SK-N-SH (cell line): ENCODE data around the gene PARP16. TPM values are rescaled to one million over a fixed set of nuclear protein-coding genes. Genes with fewer than 3 reads are reported as not detected.

Experiments used
- CTCF ChIA-PET: fragments of 300-600, 350-600 bp; formaldehyde crosslinking; extraction: SDS; loops from one replicate; lab custom pipeline; 2021; lab: Yijun Ruan, JAX
- POLR2A ChIA-PET: fragments of 350-600 bp; sonication (Branson Sonifier 250); formaldehyde crosslinking; extraction: SDS; loops from one replicate; lab custom pipeline; 2020; ENCODE audit warnings: antibody characterized with exemption, inconsistent platforms; lab: Yijun Ruan, JAX
- DNase-seq: peaks from one replicate; pipeline ENCODE4 v3.0.0; 2012
- H2AFZ ChIP-seq: fragments of 200-600 bp; sonication (generic); 2 replicates; pipeline ENCODE4 v1.8.1; 2016; ENCODE audit warnings: antibody characterized with exemption, mild to moderate bottlenecking, low read depth
- H3F3A ChIP-seq: fragments of 200-600 bp; sonication (generic); replicated peaks from 2 replicates; pipeline ENCODE3; 2016; ENCODE audit warnings: antibody characterized with exemption, mild to moderate bottlenecking; ENCODE audit not compliant: insufficient read depth
- H3K27ac ChIP-seq, 2 experiments: fragments of 200-500 bp in 1 of 2; fragments of 200-600 bp in 1 of 2; sonication (Bioruptor generic) in 1 of 2; sonication (generic), shearing (Covaris generic) in 1 of 2; 2 replicates each; pipeline versions ENCODE4 v1.5.1 to v1.6.1; 2014 to 2016; ENCODE audit warnings: low read depth in 2 of 2, inconsistent platforms in 1 of 2, low read length in 1 of 2, mild to moderate bottlenecking in 1 of 2, mixed read lengths in 1 of 2
- H3K27me3 ChIP-seq: fragments of 200-600 bp; sonication (generic), shearing (Covaris generic); 2 replicates; pipeline ENCODE4 v1.6.1; 2016; ENCODE audit warnings: mixed run types; ENCODE audit not compliant: insufficient read depth
- H3K36me3 ChIP-seq, 2 experiments: fragments of 200-500 bp in 1 of 2; fragments of 200-600 bp in 1 of 2; sonication (Bioruptor generic) in 1 of 2; sonication (generic) in 1 of 2; replicated peaks in 1 of 2; 2 replicates each; pipeline versions ENCODE3 to v1.5.1; 2014 to 2016; ENCODE audit warnings: low read length in 1 of 2, mild to moderate bottlenecking in 1 of 2; ENCODE audit not compliant: insufficient read depth in 2 of 2, control insufficient read depth in 1 of 2
- H3K4me1 ChIP-seq, 2 experiments: fragments of 200-500 bp in 1 of 2; fragments of 200-600 bp in 1 of 2; sonication (Bioruptor generic) in 1 of 2; sonication (generic), shearing (Covaris generic) in 1 of 2; 2 replicates each; pipeline versions ENCODE4 v1.5.1 to v1.6.1; 2014 to 2016; ENCODE audit warnings: low read depth in 1 of 2, low read length in 1 of 2, mixed run types in 1 of 2; ENCODE audit not compliant: insufficient read depth in 2 of 2, control insufficient read depth in 1 of 2
- H3K4me2 ChIP-seq: fragments of 200-600 bp; sonication (generic), shearing (Covaris generic); 2 replicates; pipeline ENCODE4 v1.6.1; 2017; ENCODE audit warnings: mixed run types
- H3K4me3 ChIP-seq, 2 experiments: fragments of 200-500 bp in 1 of 2; fragments of 200-600 bp in 1 of 2; sonication (Bioruptor generic) in 1 of 2; sonication (generic), shearing (Covaris generic) in 1 of 2; 2 replicates each; pipeline versions ENCODE4 v1.5.1 to v1.8.1; 2014 to 2016; ENCODE audit warnings: low read depth in 2 of 2, inconsistent platforms in 1 of 2, low read length in 1 of 2, mild to moderate bottlenecking in 1 of 2, mixed read lengths in 1 of 2, moderate library complexity in 1 of 2
- H3K79me2 ChIP-seq: fragments of 200-600 bp; sonication (generic); 2 replicates; pipeline ENCODE4 v1.8.1; 2017; ENCODE audit warnings: mild to moderate bottlenecking; ENCODE audit not compliant: insufficient read depth
- H3K9ac ChIP-seq: fragments of 200-600 bp; sonication (generic); 2 replicates; pipeline ENCODE4 v1.6.1; 2017; ENCODE audit warnings: mixed run types
- H3K9me2 ChIP-seq: fragments of 200-600 bp; sonication (generic); 2 replicates; pipeline ENCODE4 v1.6.1; 2017; ENCODE audit warnings: mixed run types
- H3K9me3 ChIP-seq: fragments of 200-600 bp; sonication (generic); 2 replicates; pipeline ENCODE4 v1.6.1; 2017; ENCODE audit warnings: mixed run types, mild to moderate bottlenecking, moderate library complexity
- H4K20me1 ChIP-seq: fragments of 200-600 bp; sonication (generic); 2 replicates; pipeline ENCODE4 v1.6.1; 2017; ENCODE audit warnings: mild to moderate bottlenecking, mixed run types; ENCODE audit not compliant: insufficient read depth
- CHD2 ChIP-seq: fragments of 150-350 bp; IDR thresholded peaks from 2 replicates; pipeline ENCODE4 v1.6.1; 2018; ENCODE audit warnings: low read length; ENCODE audit not compliant: partially characterized antibody
- CTCF ChIP-seq: fragments of 200-600 bp; sonication (generic); IDR thresholded peaks from 2 replicates; pipeline ENCODE4 v1.6.1; 2017; ENCODE audit warnings: antibody characterized with exemption, mild to moderate bottlenecking, moderate library complexity
- EP300 ChIP-seq, 2 experiments: IDR thresholded peaks; 2 replicates each; pipeline versions ENCODE4 v1.4.0 to v1.6.1; 2012; ENCODE audit warnings: borderline replicate concordance in 1 of 2, low read depth in 1 of 2, low read length in 1 of 2
- EZH2phosphoT487 ChIP-seq: fragments of 200-600 bp; sonication (generic); IDR thresholded peaks from 2 replicates; pipeline ENCODE4 v1.6.1; 2017; ENCODE audit warnings: low read depth, mixed run types, mild to moderate bottlenecking, antibody characterized with exemption, moderate library complexity, borderline replicate concordance
- FOXJ3 ChIP-seq: sonication (generic); formaldehyde crosslinking; IDR thresholded peaks from 2 replicates; pipeline ENCODE4 v1.5.1; 2020; ENCODE audit warnings: mild to moderate bottlenecking, missing genetic modification reagents
- FOXM1 ChIP-seq: IDR thresholded peaks from 2 replicates; pipeline ENCODE4 v1.4.0; 2012; ENCODE audit warnings: low read depth, mild to moderate bottlenecking
- GABPA ChIP-seq: IDR thresholded peaks from 2 replicates; pipeline ENCODE4 v1.4.0; 2012; ENCODE audit warnings: low read depth, mild to moderate bottlenecking
- IRF3 ChIP-seq: fragments of 150-350 bp; IDR thresholded peaks from 2 replicates; pipeline ENCODE4 v1.6.1; 2016; ENCODE audit warnings: mild to moderate bottlenecking, low read depth, low read length
- JUND ChIP-seq: IDR thresholded peaks from 2 replicates; pipeline ENCODE4 v1.4.0; 2012
- MAX ChIP-seq: IDR thresholded peaks from 2 replicates; pipeline ENCODE4 v1.4.0; 2012; ENCODE audit warnings: low read depth
- MXI1 ChIP-seq: IDR thresholded peaks from 2 replicates; pipeline ENCODE4 v1.6.1; 2012; ENCODE audit warnings: mild to moderate bottlenecking, low read depth, low read length, improper control_type of control experiment
- NFIC ChIP-seq: IDR thresholded peaks from 2 replicates; pipeline ENCODE4 v1.4.0; 2012; ENCODE audit warnings: borderline replicate concordance
- NRF1 ChIP-seq: IDR thresholded peaks from 2 replicates; pipeline ENCODE4 v1.6.1; 2012; ENCODE audit warnings: low read depth, mild to moderate bottlenecking, low read length
- PBX3 ChIP-seq: IDR thresholded peaks from 2 replicates; pipeline ENCODE4; 2012
- RAD21 ChIP-seq: IDR thresholded peaks from 2 replicates; pipeline ENCODE4 v1.6.1; 2012; ENCODE audit warnings: mild to moderate bottlenecking, low read length
- RFX5 ChIP-seq: IDR thresholded peaks from 2 replicates; pipeline ENCODE4 v1.6.1; 2012; ENCODE audit warnings: mild to moderate bottlenecking, improper control_type of control experiment, low read length
- SMC3 ChIP-seq: IDR thresholded peaks from 2 replicates; pipeline ENCODE4 v1.6.1; 2012; ENCODE audit warnings: low read depth, low read length, improper control_type of control experiment
- TAF1 ChIP-seq: IDR thresholded peaks from 2 replicates; pipeline ENCODE4 v1.6.1; 2012; ENCODE audit warnings: low read depth, mild to moderate bottlenecking, low read length, moderate library complexity, borderline replicate concordance
- TCF12 ChIP-seq: IDR thresholded peaks from 2 replicates; pipeline ENCODE4 v1.4.0; 2012
- USF1 ChIP-seq: IDR thresholded peaks from 2 replicates; pipeline ENCODE4 v1.4.0; 2012; ENCODE audit warnings: low read depth, borderline replicate concordance
- USF2 ChIP-seq: fragments of 150-350 bp; IDR thresholded peaks from 2 replicates; pipeline ENCODE4 v1.6.1; 2017; ENCODE audit warnings: antibody characterized with exemption, low read length, low read depth, borderline replicate concordance
- YY1 ChIP-seq: IDR thresholded peaks from 2 replicates; pipeline ENCODE4 v1.4.0; 2012; ENCODE audit warnings: low read depth, mild to moderate bottlenecking
- WGBS: methylation state at CpG from one replicate; pipeline ENCODE4 v1.1.6; 2017; ENCODE audit warnings: low lambda C conversion rate; 5-methylcytosine and 5-hydroxymethylcytosine counted together
- polyA plus RNA-seq, 3 experiments: library from polyadenylated mRNA; depleted of rRNA; stranded (reverse); fragments of >200 nt; gene quantifications; 2 replicates each; pipeline ENCODE4 v1.2.3, GENCODE V29; 2012

The PARP16 gene
- polyA plus RNA-seq, 1 of the 3 experiments (the other 2 are of a cell fraction), result 6.3 TPM

- no peak for TF ChIP-seq IRF3
- TF ChIP-seq SMC3, result no peak
- TF ChIP-seq FOXJ3 (CRISPR knock-in tag), result no peak
- TF ChIP-seq RAD21, result no peak
- TF ChIP-seq NRF1, result no peak
- no peak for TF ChIP-seq MXI1
- no peak for TF ChIP-seq USF1
- no peak for TF ChIP-seq YY1
These were observed 46.6 kb upstream of the PARP16 start (continued) for GRCh38 chr15:65333148-65333820.

- H3K27ac ChIP-seq, result no peak overlapping the region
- H3K4me2 ChIP-seq, result no peak overlapping the region
- no peaks in the 10 kb centered on the region for H3F3A ChIP-seq
- 84% methylated on average over 29 of the region's 31 CpGs for WGBS
- H3K9me2 ChIP-seq, result no peaks in the 10 kb centered on the region
- peaks cover 0 to 30% of the 10 kb centered on the region in 2 experiments; a peak in 1 of 4 replicates for H3K4me1 ChIP-seq
- no peak overlapping the region for H3K4me3 ChIP-seq
- H3K9me3 ChIP-seq, result no peaks in the 10 kb centered on the region
- TF ChIP-seq EZH2phosphoT487 (no peak), JUND (no peak), SMC3 (no peak), EP300 (IDR thresholded peaks at IDR 0.05; ENCODE audit: borderline replicate concordance in 1 of 2, low read depth in 1 of 2, low read length in 1 of 2) (no peak), YY1 (no peak), MAX (no peak), NFIC (no peak), MXI1 (no peak), RFX5 (no peak), PBX3 (no peak), TCF12 (no peak), GABPA (no peak), CTCF (no peak), NRF1 (no peak), USF2 (no peak), CHD2 (no peak), FOXM1 (no peak), TAF1 (no peak)
- ChIA-PET CTCF (interaction anchor here (0.9 to 21.5 kb wide), 3 partner anchors 10 to 52 kb away, joined by 4 to 969 read pairs (median 4); partner anchors contain the start of gene IGDCC3), POLR2A (no interaction called here)
- peak; percentile 28 for DNase-seq
- no peaks in the 10 kb centered on the region for H4K20me1 ChIP-seq
- H3K36me3 ChIP-seq, result no peaks in the 10 kb centered on the region
- H3K9ac ChIP-seq, result no peak overlapping the region
- H3K79me2 ChIP-seq, result no peaks in the 10 kb centered on the region
- H2AFZ ChIP-seq, result no peak overlapping the region
- no peaks in the 10 kb centered on the region for H3K27me3 ChIP-seq
These were observed 45.9 kb upstream of the PARP16 start for GRCh38 chr15:65332391-65333147.
